ENCODE results near the gene ATP10B.

- TF ChIP-seq, protein P1, sequence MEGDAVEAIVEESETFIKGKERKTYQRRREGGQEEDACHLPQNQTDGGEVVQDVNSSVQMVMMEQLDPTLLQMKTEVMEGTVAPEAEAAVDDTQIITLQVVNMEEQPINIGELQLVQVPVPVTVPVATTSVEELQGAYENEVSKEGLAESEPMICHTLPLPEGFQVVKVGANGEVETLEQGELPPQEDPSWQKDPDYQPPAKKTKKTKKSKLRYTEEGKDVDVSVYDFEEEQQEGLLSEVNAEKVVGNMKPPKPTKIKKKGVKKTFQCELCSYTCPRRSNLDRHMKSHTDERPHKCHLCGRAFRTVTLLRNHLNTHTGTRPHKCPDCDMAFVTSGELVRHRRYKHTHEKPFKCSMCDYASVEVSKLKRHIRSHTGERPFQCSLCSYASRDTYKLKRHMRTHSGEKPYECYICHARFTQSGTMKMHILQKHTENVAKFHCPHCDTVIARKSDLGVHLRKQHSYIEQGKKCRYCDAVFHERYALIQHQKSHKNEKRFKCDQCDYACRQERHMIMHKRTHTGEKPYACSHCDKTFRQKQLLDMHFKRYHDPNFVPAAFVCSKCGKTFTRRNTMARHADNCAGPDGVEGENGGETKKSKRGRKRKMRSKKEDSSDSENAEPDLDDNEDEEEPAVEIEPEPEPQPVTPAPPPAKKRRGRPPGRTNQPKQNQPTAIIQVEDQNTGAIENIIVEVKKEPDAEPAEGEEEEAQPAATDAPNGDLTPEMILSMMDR (IDR thresholded peaks at IDR 0.05; ENCODE audit: low read length), result no peak
- TF ChIP-seq EZH2 (IDR thresholded peaks at IDR 0.05; ENCODE audit: borderline replicate concordance, low read length), result no peak
These were observed 223.9 kb downstream of the ATP10B start for GRCh38 chr5:160627921-160628618.
